SK-N-MC (cell line): ENCODE measurements around the gene RNF31.

ENCODE experiments used
- DNase-seq: peaks from one replicate; pipeline ENCODE4 v3.0.0-alpha.2; 2011; ENCODE audit warnings: low read depth, low spot score
- H3K27ac ChIP-seq: fragments of 200-600 bp; sonication (generic); 2 replicates; pipeline ENCODE4 v1.5.1; 2016; ENCODE audit warnings: mixed run types
- H3K36me3 ChIP-seq: fragments of 200-600 bp; sonication (generic); 2 replicates; pipeline ENCODE4 v1.6.1; 2017; ENCODE audit warnings: antibody characterized with exemption, low read length, mixed read lengths; ENCODE audit not compliant: insufficient read depth
- H3K4me3 ChIP-seq: fragments of 200-600 bp; sonication (generic); 2 replicates; pipeline ENCODE4 v1.5.1; 2016
- H3K9ac ChIP-seq: fragments of 200-600 bp; sonication (generic); 2 replicates; pipeline ENCODE4 v1.8.0; 2017; ENCODE audit warnings: mixed run types, mixed read lengths; ENCODE audit not compliant: insufficient read length
- H3K9me3 ChIP-seq: fragments of 200-600 bp; sonication (generic); 2 replicates; pipeline ENCODE4 v1.6.1; 2017; ENCODE audit warnings: low read depth, mild to moderate bottlenecking, antibody characterized with exemption, low read length, moderate library complexity, mixed read lengths
- EZH2 ChIP-seq: fragments of 200-600 bp; sonication (generic); IDR thresholded peaks from one replicate; pipeline ENCODE4 v1.6.1; 2017; ENCODE audit warnings: antibody characterized with exemption
- FOXP2 ChIP-seq: optimal IDR thresholded peaks from 2 replicates; pipeline ENCODE3; 2011; ENCODE audit warnings: mild to moderate bottlenecking, moderate library complexity; ENCODE audit not compliant: insufficient read depth; ENCODE audit errors: extremely low read length, control extremely low read depth
- POLR2AphosphoS5 ChIP-seq: IDR thresholded peaks from 2 replicates; pipeline ENCODE4 v1.6.1; 2012; ENCODE audit warnings: mild to moderate bottlenecking, low read depth, low read length, borderline replicate concordance

The RNF31 gene

DNA sequence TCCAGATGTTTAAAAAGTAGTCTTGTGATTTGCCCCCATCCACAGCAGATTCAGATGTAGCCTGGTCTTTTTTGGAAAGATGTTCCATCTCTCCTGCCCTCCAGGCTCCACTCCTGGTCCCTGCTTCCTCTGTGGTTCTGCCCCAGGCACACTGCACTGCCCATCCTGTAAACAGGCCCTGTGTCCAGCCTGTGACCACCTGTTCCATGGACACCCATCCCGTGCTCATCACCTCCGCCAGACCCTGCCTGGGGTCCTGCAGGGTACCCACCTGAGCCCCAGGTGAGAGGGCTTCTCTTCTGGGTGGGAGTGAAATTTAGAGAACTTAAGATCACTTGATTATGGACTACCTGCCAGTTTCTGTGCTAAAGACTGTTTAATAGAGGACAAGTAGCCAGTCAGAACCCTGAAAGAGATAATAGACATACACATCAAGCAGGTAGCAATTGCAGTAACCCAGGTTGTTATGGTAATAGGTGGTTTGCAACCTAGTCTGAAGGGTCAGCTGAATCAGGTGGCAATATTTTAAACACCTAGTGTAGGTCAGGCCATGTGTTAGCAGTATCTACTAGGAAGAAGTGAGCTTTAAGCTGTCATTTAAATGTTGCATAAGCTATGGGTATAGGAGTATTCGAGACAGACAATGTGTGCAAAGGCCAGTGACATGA, 2.1 kb downstream of the RNF31 start:
- Histone ChIP-seq H3K9ac (no peak overlapping the region), H3K9me3 (no peaks in the 10 kb centered on the region), H3K36me3 (peaks cover 28% of the 10 kb centered on the region; the same call in 1 of the 2 replicates), H3K4me3 (no peak overlapping the region), H3K27ac (no peak overlapping the region)
- TF ChIP-seq EZH2 (no peak), POLR2AphosphoS5 (no peak), FOXP2 (no peak)
- no peak for DNase-seq

- peaks cover 34% of the 10 kb centered on the region; the same call in 1 of the 2 replicates for H3K36me3 ChIP-seq
- no peaks in the 10 kb centered on the region for H3K9me3 ChIP-seq
- H3K4me3 ChIP-seq = no peak overlapping the region
- no peak overlapping the region for H3K27ac ChIP-seq
- TF ChIP-seq EZH2 (no peak), FOXP2 (no peak), POLR2AphosphoS5 (no peak)
- DNase-seq = no peak
- H3K9ac ChIP-seq = no peak overlapping the region
Measured at GRCh38 chr14:24150061-24150460, 2.8 kb downstream of the RNF31 start.

DNA sequence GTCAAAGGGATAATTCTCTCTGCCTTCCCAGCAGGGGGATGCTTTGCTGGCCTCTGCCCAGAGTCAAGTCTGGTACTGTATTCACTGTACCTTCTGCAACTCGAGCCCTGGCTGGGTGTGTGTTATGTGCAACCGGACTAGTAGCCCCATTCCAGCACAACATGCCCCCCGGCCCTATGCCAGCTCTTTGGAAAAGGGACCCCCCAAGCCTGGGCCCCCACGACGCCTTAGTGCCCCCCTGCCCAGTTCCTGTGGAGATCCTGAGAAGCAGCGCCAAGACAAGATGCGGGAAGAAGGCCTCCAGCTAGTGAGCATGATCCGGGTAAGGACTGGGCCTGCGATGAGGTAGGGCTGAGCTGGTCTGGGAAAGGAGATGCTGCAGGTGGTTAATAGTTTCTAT, 3.3 kb downstream of the RNF31 start:
- Histone ChIP-seq H3K4me3 (no peak overlapping the region), H3K9ac (no peak overlapping the region), H3K9me3 (no peaks in the 10 kb centered on the region), H3K27ac (no peak overlapping the region), H3K36me3 (peaks cover 39% of the 10 kb centered on the region; the same call in 1 of the 2 replicates)
- no peak for TF ChIP-seq EZH2
- DNase-seq = no peak

DNA sequence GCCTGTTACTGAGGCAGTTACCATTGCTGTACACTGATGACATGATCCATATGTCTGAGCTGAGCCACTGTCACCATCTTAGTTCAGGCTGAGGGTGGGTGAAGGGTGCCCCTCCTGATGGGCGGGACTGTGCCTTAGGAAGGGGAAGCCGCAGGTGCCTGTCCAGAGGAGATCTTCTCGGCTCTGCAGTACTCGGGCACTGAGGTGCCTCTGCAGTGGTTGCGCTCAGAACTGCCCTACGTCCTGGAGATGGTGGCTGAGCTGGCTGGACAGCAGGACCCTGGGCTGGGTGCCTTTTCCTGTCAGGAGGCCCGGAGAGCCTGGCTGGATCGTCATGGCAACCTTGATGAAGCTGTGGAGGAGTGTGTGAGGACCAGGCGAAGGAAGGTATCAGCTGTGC, 3.7 kb downstream of the RNF31 start:
- Histone ChIP-seq H3K36me3 (peaks cover 43% of the 10 kb centered on the region; the same call in 1 of the 2 replicates), H3K9ac (no peak overlapping the region)
- DNase-seq = no peak

DNA sequence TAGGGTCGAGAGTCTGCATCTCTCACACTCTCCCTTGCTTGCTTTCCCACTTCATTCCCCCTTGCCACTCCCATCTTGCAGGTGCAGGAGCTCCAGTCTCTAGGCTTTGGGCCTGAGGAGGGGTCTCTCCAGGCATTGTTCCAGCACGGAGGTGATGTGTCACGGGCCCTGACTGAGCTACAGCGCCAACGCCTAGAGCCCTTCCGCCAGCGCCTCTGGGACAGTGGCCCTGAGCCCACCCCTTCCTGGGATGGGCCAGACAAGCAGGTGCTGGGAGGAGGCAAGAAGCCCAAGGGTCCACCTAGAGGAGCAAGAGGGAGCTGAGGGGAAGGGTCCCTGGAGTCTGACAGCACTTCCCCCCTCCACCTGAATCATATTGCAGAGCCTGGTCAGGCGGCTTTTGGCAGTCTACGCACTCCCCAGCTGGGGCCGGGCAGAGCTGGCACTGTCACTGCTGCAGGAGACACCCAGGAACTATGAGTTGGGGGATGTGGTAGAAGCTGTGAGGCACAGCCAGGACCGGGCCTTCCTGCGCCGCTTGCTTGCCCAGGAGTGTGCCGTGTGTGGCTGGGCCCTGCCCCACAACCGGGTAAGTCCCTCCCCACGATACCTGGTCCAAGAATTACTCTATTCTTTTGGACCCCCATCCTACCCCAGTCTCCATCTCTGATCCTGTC, 4.2 kb downstream of the RNF31 start:
- TF ChIP-seq POLR2AphosphoS5 (no peak), FOXP2 (no peak), EZH2 (no peak)
- Histone ChIP-seq H3K9me3 (no peaks in the 10 kb centered on the region), H3K4me3 (no peak overlapping the region), H3K9ac (no peak overlapping the region), H3K27ac (no peak overlapping the region), H3K36me3 (peaks cover 43% of the 10 kb centered on the region; the same call in 1 of the 2 replicates)
- no peak for DNase-seq

More for the DNA sequence above, 3.7 kb downstream of the RNF31 start:
- H3K9me3 ChIP-seq = no peaks in the 10 kb centered on the region
- H3K27ac ChIP-seq = no peak overlapping the region
- H3K4me3 ChIP-seq = no peak overlapping the region
- TF ChIP-seq POLR2AphosphoS5 (no peak), FOXP2 (no peak), EZH2 (no peak)

DNA sequence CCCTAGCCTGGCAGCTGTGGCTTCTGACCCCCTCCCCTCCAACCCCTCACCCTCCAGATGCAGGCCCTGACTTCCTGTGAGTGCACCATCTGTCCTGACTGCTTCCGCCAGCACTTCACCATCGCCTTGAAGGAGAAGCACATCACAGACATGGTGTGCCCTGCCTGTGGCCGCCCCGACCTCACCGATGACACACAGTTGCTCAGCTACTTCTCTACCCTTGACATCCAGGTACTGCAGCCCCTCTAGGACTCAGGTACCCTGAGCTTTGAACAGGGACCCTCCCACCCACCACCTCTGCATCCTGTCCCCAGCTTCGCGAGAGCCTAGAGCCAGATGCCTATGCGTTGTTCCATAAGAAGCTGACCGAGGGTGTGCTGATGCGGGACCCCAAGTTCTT, 7.8 kb downstream of the RNF31 start:
- H3K27ac ChIP-seq = no peak overlapping the region
- no peak overlapping the region for H3K9ac ChIP-seq
- DNase-seq = no peak
- TF ChIP-seq FOXP2 = no peak
- TF ChIP-seq POLR2AphosphoS5 = no peak
- no peak for TF ChIP-seq EZH2
- H3K36me3 ChIP-seq = peaks cover 58% of the 10 kb centered on the region
- no peaks in the 10 kb centered on the region for H3K9me3 ChIP-seq
- H3K4me3 ChIP-seq = no peak overlapping the region

GRCh38 chr14:24156840-24157239, 9.5 kb downstream of the RNF31 start:
- no peak overlapping the region for H3K4me3 ChIP-seq
- peaks cover 48% of the 10 kb centered on the region for H3K36me3 ChIP-seq
- no peaks in the 10 kb centered on the region for H3K9me3 ChIP-seq
- no peak for TF ChIP-seq POLR2AphosphoS5
- no peak for TF ChIP-seq FOXP2
- no peak for TF ChIP-seq EZH2
- H3K27ac ChIP-seq = no peak overlapping the region
- H3K9ac ChIP-seq = no peak overlapping the region
- no peak for DNase-seq

DNA sequence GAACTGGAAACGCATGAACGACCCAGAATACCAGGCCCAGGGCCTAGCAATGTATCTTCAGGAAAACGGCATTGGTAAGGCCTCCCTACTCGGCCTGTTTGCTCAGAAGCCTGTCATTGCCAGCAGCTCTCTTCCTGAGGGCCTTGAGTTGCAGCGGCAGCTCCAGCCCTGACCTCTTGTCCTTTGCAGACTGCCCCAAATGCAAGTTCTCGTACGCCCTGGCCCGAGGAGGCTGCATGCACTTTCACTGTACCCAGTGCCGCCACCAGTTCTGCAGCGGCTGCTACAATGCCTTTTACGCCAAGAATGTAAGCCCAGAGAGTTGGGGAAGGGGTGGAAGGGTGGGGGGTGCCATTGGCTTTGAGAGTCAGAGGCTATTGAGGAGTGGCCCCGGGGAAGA, 10.0 kb downstream of the RNF31 start:
- Histone ChIP-seq H3K9ac (no peak overlapping the region), H3K27ac (no peak overlapping the region), H3K36me3 (peaks cover 46% of the 10 kb centered on the region), H3K4me3 (no peak overlapping the region), H3K9me3 (no peaks in the 10 kb centered on the region)
- no peak for DNase-seq
- TF ChIP-seq POLR2AphosphoS5 (no peak), FOXP2 (no peak), EZH2 (no peak)
